Stimulated activated CD8-positive, alpha-beta memory T cell treated with anti-CD3 and anti-CD28 coated beads, Interleukin-12 subunit alpha, Interleukin-12 subunit beta, amount 100 ng/mL, for 24 hours (primary cell): ENCODE measurements around the gene SHPK.

Source experiments
- DNase-seq: peaks from one replicate; pipeline ENCODE4 v3.0.0-alpha.2; 2020; ENCODE audit errors: extremely low read depth

SHPK gene

DNA sequence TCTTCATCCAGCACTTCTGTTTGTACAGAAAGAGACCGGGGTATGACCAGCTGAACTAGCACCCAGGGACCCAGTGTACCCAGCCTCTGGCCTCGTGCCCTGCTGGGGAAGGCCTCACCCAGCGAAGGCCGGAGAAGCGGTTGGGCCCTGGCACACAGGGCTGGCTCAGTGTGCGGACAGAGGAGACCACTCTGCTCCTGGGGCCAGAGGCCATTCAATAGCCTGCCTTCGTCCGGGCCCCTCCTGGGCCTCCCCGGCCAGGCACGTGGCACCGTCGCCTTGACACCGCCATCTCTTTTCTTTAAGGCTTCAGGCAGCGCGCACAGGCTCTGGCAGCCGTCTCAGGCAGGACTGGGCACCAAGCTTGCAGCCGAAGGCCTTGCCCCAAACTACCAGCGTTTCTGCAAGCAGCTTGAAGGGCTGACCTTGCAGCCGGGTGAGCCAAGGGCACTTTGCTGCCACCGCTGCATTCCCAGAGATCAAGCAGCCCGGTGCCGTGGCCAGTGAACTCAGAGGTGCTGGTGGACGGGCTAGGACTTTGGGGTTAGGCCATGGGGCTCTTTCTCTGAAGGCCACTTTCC lies 24.4 kb upstream of the SHPK start:
- DNase-seq: no peak

DNA sequence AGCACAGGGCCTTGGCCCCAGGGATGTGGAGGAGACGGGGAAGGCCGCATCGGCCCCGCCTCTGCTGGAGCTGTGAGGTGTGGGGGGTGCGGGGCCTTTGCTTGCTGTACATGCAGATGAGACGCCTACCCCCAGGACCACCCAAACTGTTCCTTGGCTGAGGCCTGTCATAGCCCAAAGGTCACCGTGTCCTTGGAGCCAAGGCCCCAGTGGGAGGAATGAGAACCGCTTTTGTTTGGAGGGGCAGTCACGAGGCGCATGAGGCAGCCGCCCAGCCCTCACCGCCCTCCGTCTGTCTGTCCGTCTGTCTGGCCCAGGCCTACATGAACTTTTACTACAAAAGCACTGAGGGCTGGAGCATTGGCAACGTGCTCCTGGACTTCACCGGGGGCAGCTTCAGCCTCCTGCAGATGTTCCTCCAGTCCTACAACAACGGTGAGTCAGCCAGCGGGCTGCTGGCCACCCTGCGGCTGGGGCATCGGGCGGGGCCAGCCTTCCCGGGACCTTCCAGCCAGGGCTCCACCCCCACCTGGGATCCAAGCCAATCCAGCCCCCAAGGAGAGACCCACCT lies 23.6 kb upstream of the SHPK start:
- DNase-seq: no peak

DNA sequence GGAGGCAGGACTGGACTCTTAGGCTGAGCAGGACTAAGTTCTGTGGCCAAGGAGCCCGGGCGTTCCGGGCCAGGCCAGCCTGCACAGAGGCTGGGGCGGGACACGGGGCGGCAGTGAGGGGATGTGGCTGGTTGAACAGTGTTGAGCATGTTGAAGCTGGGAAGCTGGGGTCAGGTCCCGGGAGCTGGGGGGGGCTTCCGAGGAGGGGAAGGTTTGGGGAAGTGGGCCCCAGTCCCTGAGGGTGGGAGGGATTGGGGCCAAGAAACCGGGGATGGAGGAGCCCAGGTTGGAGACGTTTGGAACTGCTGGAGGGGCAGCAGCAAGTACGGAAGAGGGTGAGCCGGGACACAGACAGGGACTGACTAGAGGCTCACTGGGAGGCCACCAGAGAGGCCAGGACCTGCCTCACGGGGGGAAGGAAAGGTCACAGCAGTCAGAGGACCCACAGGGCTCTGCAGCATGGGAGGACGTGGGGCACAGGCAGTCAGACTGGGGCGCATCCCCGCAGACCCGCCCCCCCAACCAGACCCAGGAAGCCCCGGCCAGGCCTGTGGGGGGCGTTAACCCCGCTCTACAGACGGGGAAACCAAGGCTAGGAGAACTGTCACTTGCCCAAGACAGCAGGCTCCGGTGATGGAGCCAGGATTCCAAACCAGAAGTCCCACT lies 22.9 kb upstream of the SHPK start:
- DNase-seq: no peak

DNA sequence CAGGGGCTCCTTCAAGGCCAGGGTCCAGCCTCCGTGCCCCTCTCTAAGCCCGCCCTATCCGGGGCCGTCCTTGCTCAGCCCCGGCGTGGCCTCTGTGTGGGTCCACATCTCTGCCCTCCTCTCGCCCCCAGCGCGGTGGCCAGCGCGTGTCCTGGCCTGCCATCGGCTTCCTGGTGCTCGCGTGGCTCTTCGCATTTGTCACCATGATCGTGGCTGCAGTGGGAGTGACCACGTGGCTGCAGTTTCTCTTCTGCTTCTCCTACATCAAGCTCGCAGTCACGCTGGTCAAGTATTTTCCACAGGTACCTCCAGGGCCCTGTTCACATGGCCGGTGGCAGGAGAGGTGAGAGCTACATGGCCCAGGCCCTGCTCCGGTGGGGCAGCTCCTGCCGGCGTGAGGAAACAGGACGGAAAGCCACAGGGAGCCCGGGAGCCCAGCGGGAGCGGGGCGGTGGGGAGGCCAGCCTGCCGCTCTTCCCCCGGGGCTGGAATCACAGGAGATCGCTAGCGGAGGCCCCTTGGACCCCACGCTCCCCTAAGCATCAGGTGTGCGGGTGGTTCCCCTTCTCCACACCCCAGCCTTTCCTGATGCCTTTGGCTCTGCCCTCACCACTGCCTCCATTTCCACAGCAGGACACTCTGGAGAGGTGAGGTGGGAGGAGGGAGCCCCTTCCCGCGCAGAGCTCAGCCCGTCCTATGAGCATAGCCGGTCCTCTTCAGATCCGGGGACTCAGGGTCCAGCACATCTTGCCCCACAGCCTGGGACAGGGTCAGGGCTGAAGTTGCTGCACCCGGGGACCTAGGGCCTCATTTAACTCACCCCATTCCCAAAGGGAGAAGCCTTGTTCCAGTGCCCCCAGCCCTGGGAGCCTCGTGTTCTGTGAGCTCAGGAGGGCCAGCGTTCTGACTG lies 22.1 kb upstream of the SHPK start:
- DNase-seq: no peak

DNA sequence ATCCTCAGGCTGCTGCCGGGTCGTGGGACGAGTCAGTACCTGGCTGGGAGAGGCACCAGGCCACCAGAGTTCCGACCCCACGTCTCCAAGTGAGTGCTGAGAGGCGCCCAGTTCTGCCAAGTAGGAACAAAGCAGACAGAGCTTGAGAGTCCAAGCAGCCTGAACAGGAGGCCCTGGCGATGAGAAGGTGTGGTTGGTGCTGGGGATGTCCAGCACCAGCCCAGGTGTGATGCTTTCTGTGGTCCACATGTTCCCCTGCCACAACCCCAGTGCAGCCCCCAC lies 21.5 kb upstream of the SHPK start:
- no peak for DNase-seq

DNA sequence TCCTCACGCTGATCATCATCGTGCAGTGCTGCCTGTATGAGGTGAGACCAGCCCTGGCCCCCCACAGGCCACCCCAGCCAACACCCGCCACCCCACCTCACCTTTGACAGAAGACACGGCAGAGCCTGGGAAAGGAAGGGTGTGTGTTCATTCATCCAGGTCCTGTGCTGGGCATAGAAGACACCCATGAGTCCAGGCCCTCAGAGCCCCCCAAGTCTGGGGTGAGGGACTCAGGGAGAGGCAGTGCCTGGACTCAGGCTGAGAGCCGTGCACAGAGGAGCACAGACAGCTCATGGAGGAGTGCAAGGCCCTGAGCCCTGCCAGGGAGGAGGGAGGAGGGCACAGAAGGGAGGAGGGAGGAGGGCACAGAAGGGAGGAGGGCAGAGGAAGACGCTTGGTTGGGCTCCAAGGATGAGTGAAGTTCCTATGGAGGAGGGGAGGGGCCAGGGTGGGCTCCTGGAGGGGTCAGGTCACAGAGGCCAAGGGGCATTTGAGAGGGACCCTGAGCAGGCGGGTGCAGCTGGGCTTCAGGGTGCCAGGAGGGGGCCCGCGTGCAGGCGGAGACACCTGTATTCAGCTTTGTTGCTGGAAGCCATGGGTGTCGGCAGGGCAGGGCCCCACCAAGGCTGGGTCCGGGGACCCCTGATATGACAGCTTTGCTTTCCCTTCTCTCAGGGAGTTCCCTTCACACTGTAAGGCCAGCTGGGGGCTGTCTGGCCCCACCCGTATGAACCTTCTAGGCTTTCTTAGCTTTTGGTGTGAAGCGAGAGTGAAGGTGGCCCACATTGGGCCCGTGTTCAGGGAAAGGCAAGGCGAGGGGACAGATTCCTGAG lies 20.9 kb upstream of the SHPK start:
- DNase-seq: no peak

DNA sequence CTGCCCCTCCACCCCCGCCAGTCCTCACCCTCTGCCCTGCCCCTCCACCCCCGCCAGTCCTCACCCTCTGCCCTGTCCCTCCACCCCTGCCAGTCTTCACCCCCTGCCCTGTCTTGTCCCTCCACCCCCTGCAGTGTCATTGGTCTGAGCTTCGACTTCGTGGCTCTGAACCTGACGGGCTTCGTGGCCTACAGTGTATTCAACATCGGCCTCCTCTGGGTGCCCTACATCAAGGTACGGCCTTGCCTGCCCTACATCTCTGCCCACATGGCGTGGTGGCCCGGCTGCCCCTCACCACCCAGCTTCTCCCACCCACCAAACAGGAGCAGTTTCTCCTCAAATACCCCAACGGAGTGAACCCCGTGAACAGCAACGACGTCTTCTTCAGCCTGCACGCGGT lies 20.3 kb upstream of the SHPK start:
- DNase-seq: no peak

DNA sequence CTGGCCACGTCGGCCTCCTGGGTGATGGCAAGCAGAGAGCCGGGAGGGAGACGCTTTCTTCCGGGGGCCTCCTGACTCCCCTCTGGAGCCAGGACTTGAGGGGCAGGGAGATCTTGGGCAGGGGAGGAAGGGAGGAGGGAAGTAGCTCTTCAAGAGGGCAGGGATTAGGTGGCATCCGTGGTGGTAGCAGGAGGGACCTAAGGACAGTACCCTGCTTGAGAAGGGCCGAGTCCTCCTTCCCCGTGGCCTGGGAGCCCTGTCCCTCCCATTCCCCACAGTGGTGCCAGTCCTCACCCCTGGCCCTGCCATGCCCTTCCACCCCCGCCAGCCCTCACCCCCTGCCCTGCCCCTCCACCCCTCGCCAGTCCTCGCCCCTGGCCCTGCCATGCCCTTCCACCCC lies 19.7 kb upstream of the SHPK start:
- no peak for DNase-seq

DNA sequence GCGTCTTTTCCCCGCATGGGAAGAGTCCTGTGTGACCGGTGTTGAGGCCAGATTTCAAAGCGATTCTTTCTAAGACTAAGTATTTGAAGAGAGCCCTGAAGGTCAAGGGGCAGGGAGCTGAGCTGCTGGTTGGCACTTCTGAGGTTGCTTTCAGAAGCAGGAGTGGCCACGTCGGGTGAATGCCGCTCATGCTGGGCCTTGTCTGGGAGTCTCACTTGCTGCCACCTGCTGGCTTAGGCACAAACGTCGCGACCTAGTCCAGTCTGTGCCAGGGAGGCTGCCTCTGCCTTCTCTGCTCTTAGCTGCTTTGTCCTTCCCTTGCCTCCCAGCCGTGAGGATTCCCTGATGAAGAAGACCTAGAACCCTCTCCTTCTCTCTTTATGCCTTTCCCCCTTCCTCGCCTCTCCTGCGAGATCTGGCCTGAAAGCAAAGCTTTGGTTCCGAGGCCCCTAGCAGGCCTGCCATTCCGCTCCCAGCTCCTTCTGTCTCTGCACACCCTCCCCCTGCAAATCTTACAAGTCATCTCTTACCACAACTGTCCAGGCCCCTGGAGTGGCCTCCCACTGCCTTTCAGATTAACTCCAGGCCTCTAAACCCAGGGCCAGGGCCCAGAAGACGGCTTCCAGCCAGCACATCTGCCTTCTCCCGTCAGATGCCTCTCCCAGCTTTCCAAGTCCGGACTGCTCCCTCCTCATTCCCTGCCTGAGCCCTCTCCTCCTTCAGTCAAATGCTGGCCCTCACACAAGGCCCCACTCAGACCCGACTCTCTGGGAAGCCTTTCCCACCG lies 11.9 kb upstream of the SHPK start:
- no peak for DNase-seq

DNA sequence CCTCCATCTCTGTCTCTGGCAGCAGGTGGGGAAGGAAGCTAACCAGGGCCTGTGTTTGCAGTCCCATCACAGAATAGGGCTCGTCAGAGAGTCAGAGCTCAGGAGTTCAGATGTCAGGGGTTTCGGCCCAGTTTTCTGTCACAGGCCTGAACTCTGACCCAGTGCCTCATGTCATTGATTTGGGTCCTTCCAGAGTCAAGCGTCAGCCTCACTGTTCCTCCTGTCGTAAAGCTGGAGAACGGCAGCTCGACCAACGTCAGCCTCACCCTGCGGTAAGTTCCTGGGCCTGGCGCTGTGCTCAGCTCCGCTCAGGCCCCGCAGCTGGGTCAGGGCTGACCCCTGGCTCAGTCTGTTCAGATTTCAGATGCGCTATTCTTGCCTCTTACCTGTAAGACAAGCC lies 11.2 kb upstream of the SHPK start:
- no peak for DNase-seq

DNA sequence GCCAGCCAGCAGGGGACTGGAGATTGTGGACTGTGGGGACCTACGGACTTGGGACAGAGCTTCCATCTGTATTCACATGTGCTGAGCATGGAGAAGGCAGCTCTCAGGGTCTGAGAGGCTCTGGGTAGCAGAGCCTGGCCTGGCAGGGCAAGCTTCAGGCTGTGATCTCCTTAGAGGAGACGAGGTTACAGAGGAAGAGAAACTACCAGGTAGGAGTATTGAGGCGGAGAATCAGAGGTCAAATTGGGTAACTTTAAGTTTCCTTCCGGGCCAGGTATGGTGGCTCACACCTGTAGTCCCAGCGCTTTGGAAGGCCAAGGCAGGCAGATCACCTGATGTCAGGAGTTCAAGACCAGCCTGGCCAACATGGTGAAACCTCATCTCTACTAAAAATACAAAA lies 9.3 kb upstream of the SHPK start:
- no peak for DNase-seq

DNA sequence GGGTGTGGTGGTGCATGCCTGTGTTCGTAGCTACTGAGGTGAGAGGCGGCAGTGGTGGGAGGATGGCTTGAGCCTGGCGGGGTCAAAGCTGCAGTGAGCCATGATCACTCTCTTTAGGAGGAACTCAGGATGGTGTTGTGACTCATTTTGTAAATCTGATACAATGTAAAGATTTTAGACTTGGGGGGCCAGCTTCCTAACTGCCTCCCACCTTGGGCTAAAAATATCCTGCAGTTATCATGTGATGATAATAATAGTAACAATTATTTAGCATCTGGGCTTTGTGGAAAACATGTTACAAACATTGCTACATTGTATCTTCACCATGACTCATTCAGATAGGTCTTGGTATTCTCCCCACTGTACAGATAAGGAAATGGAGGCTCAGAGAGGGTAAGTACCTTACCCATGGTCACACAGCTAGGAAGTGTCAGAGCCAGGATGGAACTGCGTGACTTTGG lies 7.9 kb upstream of the SHPK start:
- no peak for DNase-seq

DNA sequence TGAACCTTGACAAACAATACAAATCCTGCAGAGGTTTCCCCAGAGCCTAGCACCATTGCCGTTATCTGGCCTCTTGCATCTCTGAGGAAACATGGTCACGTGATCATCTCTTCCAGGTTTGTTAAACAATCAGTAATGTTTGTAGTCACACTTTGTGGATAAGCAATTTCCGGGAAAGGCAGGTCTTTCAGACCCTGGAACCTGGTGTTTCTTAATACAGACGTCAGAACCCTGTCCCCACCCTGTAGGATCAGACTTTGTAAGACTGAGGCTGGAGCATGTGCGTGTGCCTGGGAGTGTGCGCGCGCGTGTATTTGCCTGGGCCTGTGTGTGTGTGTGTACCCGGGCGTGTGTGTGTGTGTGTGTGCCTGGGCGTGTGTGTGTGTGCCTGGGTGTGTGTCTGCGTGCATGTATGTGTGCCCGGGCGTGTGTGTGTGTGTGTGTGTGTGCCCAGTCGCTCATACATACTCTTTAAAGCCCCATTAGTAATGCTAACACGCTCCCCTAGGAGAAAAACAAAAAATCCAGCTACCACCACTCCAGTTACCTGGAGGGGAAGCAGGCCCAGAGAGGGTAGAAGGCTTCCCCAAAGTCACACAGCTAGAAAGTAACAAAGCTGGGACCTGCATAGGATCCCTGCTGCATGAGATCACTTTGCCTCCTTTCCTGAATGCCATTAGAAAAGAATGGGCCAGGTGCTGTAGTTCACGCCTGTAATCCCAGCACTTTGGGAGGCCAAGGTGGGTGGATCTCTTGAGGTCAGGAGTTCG lies 5.9 kb upstream of the SHPK start:
- DNase-seq: no peak

DNA sequence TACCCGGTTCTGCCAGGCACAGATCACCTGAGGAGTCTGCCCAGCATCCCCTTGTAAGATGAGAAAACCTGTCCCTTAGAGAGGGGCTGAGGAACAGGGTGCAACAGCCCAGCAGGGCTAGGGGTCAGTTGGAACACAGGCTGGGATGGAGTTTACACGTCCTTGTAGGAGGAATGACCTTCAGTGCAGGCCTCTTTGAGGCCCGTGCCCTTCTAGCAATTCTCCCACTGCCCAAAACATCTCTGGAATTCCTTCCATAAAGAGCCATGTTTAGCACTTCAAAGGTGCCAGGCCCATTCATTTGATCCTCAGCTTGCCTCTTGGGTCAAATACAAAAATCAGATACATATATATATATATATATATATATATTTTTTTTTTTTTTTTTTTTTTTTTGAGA lies 5.0 kb upstream of the SHPK start:
- DNase-seq: no peak

DNA sequence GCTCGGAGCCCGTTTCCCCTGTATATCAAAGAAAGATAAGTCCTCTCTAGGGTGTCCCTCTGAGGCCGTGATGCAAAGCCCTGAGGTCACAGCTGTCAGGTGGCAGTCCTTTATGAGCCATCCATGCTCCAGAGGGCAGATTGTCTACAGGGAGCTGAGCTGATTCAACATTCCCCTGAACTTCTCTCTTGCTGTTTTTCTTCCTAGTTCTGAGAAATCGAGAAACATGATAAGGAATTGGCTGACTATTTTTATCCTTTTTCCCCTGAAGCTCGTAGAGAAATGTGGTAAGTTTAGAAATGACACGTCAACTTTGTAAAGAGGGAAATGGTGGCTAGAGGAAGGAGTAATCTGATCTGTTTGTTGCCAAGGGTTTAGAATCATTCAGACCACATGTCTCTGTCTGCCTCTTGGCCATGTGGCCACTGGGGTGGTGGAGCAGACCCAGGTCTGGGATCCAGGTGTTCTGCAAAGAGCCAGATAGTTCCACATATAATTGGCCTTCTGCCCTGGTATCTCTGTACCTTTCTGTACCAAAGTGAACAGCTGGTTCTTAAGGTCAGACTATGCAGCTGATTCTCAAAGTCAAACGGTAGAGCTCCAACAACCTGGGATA lies 4.0 kb upstream of the SHPK start:
- no peak for DNase-seq

DNA sequence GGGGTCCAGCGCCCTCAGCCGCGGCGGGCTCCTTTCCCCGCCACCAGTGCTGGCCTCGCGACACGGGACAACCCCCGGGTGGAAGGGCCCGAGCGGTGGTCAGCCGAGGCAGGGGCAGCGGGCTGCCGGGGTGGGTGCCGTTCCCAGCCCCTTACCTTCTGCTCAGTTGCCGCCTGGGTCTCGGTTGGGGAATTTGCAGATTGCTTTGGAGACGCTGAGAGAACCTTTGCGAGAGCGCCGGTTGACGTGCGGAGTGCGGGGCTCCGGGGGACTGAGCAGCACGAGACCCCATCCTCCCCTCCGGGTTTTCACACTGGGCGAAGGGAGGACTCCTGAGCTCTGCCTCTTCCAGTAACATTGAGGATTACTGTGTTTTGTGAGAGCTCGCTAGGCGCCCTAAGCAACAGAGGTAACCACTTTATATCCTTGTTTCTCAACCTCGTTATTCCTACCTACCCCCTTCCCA lies 891 bp upstream of the SHPK start:
- DNase-seq: no peak

DNA sequence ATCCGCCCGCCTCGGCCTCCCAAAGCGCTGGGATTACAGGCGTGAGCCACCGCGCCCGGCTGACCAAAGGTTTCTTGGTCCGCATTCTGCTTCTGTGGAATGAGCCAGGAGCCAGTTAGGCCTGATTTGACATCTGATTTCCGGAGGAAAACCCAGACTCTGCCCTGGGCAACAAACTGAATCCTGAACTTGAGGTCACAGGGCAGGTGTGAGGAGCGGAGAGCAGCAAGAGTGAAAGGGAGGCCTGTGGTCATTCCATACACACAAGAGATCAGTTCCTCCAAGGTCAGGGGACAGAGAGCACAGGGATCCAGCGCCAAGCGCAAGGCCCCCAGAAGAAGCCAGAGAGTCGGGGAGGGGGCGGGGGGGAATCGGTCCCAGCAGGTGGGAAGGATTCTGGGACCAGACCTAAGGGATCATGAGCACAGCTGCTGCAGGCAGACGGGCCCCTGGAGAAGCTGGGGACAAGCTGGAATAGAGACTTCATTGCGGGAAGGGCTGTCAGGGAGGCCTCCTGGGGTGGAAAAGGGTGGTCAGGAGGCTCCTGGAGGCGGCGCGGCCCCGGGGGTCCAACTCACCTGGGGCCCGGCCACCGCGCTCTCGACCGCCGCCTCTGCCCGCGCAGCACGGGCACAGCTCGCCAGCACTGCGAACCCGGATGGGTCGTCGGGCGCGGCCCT lies 436 bp downstream of the SHPK start:
- DNase-seq: no peak

DNA sequence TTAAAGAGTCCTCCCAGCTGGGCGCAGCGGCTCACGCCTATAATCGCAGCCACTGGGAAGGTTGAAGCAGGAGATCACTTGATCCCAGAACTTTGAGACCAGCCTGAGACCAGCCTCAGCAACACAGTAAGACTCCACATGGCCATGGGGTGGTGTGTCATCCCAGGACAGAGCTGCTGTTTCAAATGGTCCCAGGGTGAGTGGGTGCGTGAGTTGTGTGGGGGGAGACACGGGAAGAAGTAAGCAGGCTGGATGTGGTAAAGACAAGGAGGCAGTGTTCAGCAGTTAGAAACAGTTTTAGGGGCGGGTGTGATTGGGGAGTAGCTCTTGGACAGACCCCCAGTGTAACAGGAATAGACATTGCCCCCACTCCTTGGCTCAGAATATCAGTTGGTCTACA lies 3.8 kb downstream of the SHPK start:
- no peak for DNase-seq

DNA sequence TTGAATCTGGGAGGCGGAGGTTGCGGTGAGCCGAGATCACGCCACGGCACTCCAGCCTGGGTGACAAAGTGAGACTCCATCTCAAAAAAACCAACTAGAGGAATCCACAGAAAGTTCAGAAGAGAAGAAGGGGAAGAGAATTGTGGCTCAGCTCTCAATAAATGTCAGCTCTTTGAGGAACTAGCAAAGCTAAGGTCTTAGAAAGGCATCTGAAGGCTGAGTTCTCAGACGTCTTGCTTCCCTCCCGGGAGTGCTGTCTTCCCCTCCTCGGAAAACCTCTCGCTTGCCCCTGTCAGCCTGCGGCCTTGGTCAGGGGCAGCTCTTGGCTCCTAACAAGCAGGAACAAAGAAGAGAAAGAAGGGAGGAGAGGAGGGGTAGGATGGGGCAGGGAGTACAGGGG lies 5.3 kb downstream of the SHPK start:
- DNase-seq: no peak
